OCI-LY7 (cell line): Measurements from ENCODE around the gene TMF1.

Source experiments
- EZH2phosphoT487 ChIP-seq: fragments of 200-600 bp; sonication (generic); IDR thresholded peaks from 2 replicates; pipeline ENCODE4 v1.6.1; 2018; ENCODE audit warnings: low read depth, borderline replicate concordance, mild to moderate bottlenecking, mixed run types, antibody characterized with exemption, low read length, moderate library complexity, mixed read lengths
- TF ChIP-seq, protein P1 (sequence below): fragments of 200-600 bp; sonication (generic); conservative IDR thresholded peaks from 2 replicates; pipeline ENCODE4 v1.5.1; 2014; ENCODE audit warnings: mild to moderate bottlenecking, antibody characterized with exemption, low read length, moderate library complexity, mixed read lengths

DNA sequence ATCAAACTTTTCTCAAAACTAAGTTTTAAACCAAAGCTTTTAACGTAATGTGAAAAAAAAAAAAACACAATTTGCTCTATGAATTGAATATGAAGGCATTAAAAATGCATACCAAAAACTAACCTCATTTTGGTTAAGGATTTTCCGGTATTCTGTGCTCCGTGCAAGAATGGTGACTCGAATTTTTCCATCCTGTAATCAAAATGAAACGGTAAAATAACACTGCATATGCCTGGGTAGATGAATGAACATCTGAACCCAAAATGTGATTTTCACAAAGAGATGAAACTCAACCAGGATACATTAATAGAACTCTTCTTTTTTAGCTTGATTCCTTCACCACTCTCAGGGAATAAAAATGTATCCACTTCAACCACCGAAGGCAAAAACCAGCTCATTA lies 64.8 kb downstream of the TMF1 start:
- TF ChIP-seq, protein P1, sequence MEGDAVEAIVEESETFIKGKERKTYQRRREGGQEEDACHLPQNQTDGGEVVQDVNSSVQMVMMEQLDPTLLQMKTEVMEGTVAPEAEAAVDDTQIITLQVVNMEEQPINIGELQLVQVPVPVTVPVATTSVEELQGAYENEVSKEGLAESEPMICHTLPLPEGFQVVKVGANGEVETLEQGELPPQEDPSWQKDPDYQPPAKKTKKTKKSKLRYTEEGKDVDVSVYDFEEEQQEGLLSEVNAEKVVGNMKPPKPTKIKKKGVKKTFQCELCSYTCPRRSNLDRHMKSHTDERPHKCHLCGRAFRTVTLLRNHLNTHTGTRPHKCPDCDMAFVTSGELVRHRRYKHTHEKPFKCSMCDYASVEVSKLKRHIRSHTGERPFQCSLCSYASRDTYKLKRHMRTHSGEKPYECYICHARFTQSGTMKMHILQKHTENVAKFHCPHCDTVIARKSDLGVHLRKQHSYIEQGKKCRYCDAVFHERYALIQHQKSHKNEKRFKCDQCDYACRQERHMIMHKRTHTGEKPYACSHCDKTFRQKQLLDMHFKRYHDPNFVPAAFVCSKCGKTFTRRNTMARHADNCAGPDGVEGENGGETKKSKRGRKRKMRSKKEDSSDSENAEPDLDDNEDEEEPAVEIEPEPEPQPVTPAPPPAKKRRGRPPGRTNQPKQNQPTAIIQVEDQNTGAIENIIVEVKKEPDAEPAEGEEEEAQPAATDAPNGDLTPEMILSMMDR: no peak
- TF ChIP-seq EZH2phosphoT487: no peak
